ENCODE measurements around the gene MAP3K5. TPM values are rescaled to one million over a fixed set of nuclear protein-coding genes. Genes with fewer than 3 reads are reported as not detected.
A peak's percentile ranks its signal among the peaks of the same experiment; 100 is the strongest.

MAP3K5 gene
- total and polyA plus RNA-seq, 9 of the 15 experiments (the other 6 are each of a cell fraction or from before 2014, with no cell fraction given), result 2.2 to 13.0 (median 9.9) TPM

DNA sequence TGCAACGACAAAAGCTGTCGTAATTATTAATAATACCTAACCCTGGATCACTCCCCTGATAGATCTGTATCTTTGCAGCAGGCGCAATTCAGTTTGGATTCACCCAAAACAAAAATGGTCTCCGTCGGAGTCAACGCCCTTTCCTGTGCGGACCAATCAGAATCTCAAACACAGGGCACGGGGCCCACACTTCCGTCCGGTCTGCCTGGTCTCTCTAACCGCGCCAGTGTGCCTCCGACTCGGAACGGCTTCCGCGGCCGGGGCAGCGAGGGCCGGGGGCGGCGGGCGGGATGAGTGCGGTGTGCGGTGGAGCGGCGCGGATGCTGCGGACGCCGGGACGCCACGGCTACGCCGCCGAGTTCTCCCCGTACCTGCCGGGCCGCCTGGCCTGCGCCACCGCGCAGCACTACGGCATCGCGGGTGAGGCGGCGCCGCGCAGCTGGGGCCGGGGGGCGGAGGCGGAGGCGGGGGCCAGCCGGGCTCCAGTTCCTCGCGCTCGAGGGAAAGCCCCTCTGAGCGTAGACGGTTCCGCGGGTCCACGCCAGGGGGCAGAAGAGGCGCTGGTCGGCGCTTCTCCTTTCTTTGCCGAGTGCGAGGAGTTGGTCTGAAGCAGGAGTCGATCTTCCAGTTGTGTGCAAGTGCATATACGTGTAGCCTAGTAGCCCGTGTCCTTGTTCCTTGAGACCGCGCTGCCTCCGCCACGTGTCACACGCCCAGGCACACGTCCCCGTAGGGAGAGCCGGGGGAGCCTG is 30.3 kb upstream of the MAP3K5 start, which contains the start of gene PEX7 (continued):
- TF ChIP-seq, protein P1, sequence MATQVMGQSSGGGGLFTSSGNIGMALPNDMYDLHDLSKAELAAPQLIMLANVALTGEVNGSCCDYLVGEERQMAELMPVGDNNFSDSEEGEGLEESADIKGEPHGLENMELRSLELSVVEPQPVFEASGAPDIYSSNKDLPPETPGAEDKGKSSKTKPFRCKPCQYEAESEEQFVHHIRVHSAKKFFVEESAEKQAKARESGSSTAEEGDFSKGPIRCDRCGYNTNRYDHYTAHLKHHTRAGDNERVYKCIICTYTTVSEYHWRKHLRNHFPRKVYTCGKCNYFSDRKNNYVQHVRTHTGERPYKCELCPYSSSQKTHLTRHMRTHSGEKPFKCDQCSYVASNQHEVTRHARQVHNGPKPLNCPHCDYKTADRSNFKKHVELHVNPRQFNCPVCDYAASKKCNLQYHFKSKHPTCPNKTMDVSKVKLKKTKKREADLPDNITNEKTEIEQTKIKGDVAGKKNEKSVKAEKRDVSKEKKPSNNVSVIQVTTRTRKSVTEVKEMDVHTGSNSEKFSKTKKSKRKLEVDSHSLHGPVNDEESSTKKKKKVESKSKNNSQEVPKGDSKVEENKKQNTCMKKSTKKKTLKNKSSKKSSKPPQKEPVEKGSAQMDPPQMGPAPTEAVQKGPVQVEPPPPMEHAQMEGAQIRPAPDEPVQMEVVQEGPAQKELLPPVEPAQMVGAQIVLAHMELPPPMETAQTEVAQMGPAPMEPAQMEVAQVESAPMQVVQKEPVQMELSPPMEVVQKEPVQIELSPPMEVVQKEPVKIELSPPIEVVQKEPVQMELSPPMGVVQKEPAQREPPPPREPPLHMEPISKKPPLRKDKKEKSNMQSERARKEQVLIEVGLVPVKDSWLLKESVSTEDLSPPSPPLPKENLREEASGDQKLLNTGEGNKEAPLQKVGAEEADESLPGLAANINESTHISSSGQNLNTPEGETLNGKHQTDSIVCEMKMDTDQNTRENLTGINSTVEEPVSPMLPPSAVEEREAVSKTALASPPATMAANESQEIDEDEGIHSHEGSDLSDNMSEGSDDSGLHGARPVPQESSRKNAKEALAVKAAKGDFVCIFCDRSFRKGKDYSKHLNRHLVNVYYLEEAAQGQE (IDR thresholded peaks at IDR 0.05; ENCODE audit: borderline replicate concordance), result peak; percentile 76
- TF ChIP-seq, protein P1 (CRISPR knock-in tag; IDR thresholded peaks at IDR 0.05; ENCODE audit: low read depth), result 0 out of 2 replicates have a peak, but pooled peaks have one; percentile 3
- peak; percentile 33; the same call in 1 of the 2 replicates for TF ChIP-seq ATF7 (IDR thresholded peaks at IDR 0.05)
- no peak for TF ChIP-seq SMC3 (conservative IDR thresholded peaks at IDR 0.05; ENCODE audit: insufficient read depth, low read depth, low read length)
- TF ChIP-seq ZNF3 (CRISPR knock-in tag; IDR thresholded peaks at IDR 0.05), result no peak
- TF ChIP-seq, protein P2, sequence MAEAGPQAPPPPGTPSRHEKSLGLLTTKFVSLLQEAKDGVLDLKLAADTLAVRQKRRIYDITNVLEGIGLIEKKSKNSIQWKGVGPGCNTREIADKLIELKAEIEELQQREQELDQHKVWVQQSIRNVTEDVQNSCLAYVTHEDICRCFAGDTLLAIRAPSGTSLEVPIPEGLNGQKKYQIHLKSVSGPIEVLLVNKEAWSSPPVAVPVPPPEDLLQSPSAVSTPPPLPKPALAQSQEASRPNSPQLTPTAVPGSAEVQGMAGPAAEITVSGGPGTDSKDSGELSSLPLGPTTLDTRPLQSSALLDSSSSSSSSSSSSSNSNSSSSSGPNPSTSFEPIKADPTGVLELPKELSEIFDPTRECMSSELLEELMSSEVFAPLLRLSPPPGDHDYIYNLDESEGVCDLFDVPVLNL (CRISPR knock-in tag; IDR thresholded peaks at IDR 0.05; ENCODE audit: low read depth), result peak; percentile 13; the same call in 1 of the 2 replicates
- TF ChIP-seq, protein P3, sequence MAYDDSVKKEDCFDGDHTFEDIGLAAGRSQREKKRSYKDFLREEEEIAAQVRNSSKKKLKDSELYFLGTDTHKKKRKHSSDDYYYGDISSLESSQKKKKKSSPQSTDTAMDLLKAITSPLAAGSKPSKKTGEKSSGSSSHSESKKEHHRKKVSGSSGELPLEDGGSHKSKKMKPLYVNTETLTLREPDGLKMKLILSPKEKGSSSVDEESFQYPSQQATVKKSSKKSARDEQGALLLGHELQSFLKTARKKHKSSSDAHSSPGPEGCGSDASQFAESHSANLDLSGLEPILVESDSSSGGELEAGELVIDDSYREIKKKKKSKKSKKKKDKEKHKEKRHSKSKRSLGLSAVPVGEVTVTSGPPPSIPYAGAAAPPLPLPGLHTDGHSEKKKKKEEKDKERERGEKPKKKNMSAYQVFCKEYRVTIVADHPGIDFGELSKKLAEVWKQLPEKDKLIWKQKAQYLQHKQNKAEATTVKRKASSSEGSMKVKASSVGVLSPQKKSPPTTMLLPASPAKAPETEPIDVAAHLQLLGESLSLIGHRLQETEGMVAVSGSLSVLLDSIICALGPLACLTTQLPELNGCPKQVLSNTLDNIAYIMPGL (CRISPR knock-in tag; IDR thresholded peaks at IDR 0.05), result no peak; the same call in 1 of the 2 replicates
- TF ChIP-seq, protein P4, sequence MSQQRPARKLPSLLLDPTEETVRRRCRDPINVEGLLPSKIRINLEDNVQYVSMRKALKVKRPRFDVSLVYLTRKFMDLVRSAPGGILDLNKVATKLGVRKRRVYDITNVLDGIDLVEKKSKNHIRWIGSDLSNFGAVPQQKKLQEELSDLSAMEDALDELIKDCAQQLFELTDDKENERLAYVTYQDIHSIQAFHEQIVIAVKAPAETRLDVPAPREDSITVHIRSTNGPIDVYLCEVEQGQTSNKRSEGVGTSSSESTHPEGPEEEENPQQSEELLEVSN (IDR thresholded peaks at IDR 0.05; ENCODE audit: borderline replicate concordance in 1 of 2, extremely low read depth in 1 of 2, insufficient read depth in 1 of 2, insufficient read length in 1 of 2, low read depth in 1 of 2, low read length in 1 of 2, poor library complexity in 1 of 2, severe bottlenecking in 1 of 2), result peak; percentile 33 to 72
- TF ChIP-seq, protein P5, sequence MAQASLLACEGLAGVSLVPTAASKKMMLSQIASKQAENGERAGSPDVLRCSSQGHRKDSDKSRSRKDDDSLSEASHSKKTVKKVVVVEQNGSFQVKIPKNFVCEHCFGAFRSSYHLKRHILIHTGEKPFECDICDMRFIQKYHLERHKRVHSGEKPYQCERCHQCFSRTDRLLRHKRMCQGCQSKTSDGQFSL (CRISPR knock-in tag; IDR thresholded peaks at IDR 0.05), result peak; percentile 26; the same call in 1 of the 2 replicates
- TF ChIP-seq, protein P5 (tag; IDR thresholded peaks at IDR 0.05), result no peak
- TF ChIP-seq ZBTB8A (IDR thresholded peaks at IDR 0.05; ENCODE audit: partially characterized antibody), result no peak
- peak in 1 of 2 experiments; percentile 73; a peak in 2 of 4 replicates for TF ChIP-seq KDM1A (IDR thresholded peaks at IDR 0.05)
- no peak for TF ChIP-seq FUS (optimal IDR thresholded peaks at IDR 0.05; ENCODE audit: low read depth, low read length)
